Keratinocyte (primary cell): ENCODE data around the gene CASZ1. TPM values are rescaled to one million over a fixed set of nuclear protein-coding genes. Genes with fewer than 3 reads are reported as not detected.

Source experiments
- DNase-seq: peaks from one replicate; pipeline ENCODE4 v3.0.0-alpha.2; 2011; ENCODE audit warnings: low read depth, missing footprints, low spot score
- FAIRE-seq: peaks from 2 replicates; lab custom pipeline; 2011; peaks lifted over from hg19 to GRCh38; lab: Jason Lieb, UNC
- H2AFZ ChIP-seq: 2 replicates; pipeline ENCODE4 v1.6.0; 2012; ENCODE audit warnings: low read length, control low read depth, inconsistent platforms; ENCODE audit not compliant: control insufficient read depth
- H3K27ac ChIP-seq: 2 replicates; pipeline ENCODE4 v1.5.1; 2011; ENCODE audit warnings: low read length; ENCODE audit not compliant: control insufficient read depth, insufficient read depth
- H3K27me3 ChIP-seq: 3 replicates; pipeline ENCODE4 v1.6.0; 2011; ENCODE audit warnings: low read length; ENCODE audit not compliant: control insufficient read depth, insufficient read depth; ENCODE audit errors: extremely low read depth
- H3K36me3 ChIP-seq, 2 experiments: 2 replicates in 1 of 2; 3 replicates in 1 of 2; pipeline ENCODE4 v1.5.1; 2011; ENCODE audit warnings: low read length in 2 of 2, mild to moderate bottlenecking in 1 of 2; ENCODE audit not compliant: control insufficient read depth in 2 of 2, insufficient read depth in 2 of 2; ENCODE audit errors: extremely low read depth in 1 of 2
- H3K4me1 ChIP-seq: 3 replicates; pipeline ENCODE4 v1.5.1; 2011; ENCODE audit warnings: low read length; ENCODE audit not compliant: control insufficient read depth, insufficient read depth; ENCODE audit errors: extremely low read depth
- H3K4me2 ChIP-seq: 3 replicates; pipeline ENCODE4 v1.6.0; 2011; ENCODE audit warnings: low read depth, low read length; ENCODE audit not compliant: control insufficient read depth, insufficient read depth; ENCODE audit errors: extremely low read depth
- H3K4me3 ChIP-seq, 3 experiments: fragments of 200-600 bp in 1 of 3; sonication (generic) in 1 of 3; 2 replicates in 2 of 3; 3 replicates in 1 of 3; pipeline ENCODE4 v1.5.1; 2011 to 2016; ENCODE audit warnings: low read length in 3 of 3, mild to moderate bottlenecking in 3 of 3, control low read depth in 2 of 3, inconsistent platforms in 1 of 3, low read depth in 1 of 3, mixed read lengths in 1 of 3, mixed run types in 1 of 3, moderate library complexity in 1 of 3; ENCODE audit not compliant: control insufficient read depth in 2 of 3, insufficient read depth in 2 of 3; ENCODE audit errors: extremely low read depth in 1 of 3
- H3K79me2 ChIP-seq: 2 replicates; pipeline ENCODE4 v1.6.0; 2012; ENCODE audit warnings: low read length; ENCODE audit not compliant: control insufficient read depth, insufficient read depth
- H3K9ac ChIP-seq: 3 replicates; pipeline ENCODE4 v1.6.0; 2011; ENCODE audit warnings: low read length; ENCODE audit not compliant: control insufficient read depth, insufficient read depth; ENCODE audit errors: extremely low read depth
- H3K9me1 ChIP-seq: 3 replicates; pipeline ENCODE4 v1.6.0; 2011; ENCODE audit warnings: low read length; ENCODE audit not compliant: control insufficient read depth, insufficient read depth; ENCODE audit errors: extremely low read depth
- H3K9me3 ChIP-seq: 2 replicates; pipeline ENCODE4 v1.5.1; 2012; ENCODE audit warnings: low read depth, low read length; ENCODE audit not compliant: control insufficient read depth
- H4K20me1 ChIP-seq: 3 replicates; pipeline ENCODE4 v1.6.0; 2011; ENCODE audit warnings: low read length; ENCODE audit not compliant: control insufficient read depth, insufficient read depth; ENCODE audit errors: extremely low read depth
- CTCF ChIP-seq, 3 experiments: IDR thresholded peaks in 1 of 3; conservative IDR thresholded peaks in 1 of 3; optimal IDR thresholded peaks in 1 of 3; 2 replicates in 2 of 3; 3 replicates in 1 of 3; pipeline versions ENCODE3 to v1.5.1; 2011; ENCODE audit warnings: low read length in 3 of 3, mild to moderate bottlenecking in 3 of 3, moderate library complexity in 2 of 3, control low read depth in 1 of 3, inconsistent platforms in 1 of 3; ENCODE audit not compliant: insufficient read depth in 2 of 3; ENCODE audit errors: extremely low read depth in 1 of 3
- EZH2 ChIP-seq: IDR thresholded peaks from one replicate; pipeline ENCODE4 v1.6.1; 2012; ENCODE audit warnings: inconsistent platforms, mild to moderate bottlenecking, low read length, moderate library complexity
- dilution Hi-C: fragments of 300-500 bp; cut with MboI; formaldehyde crosslinking; loops from one replicate; pipeline ENCODE4 v1.7.0; 2020; ENCODE audit warnings: low sequenced_read_pairs; ENCODE audit not compliant: extremely low pct_ligation_motif_present
- polyA plus RNA-seq, 5 experiments: library from polyadenylated mRNA; depleted of rRNA in 3 of 5; stranded (reverse) in 3 of 5; stranded (forward) in 1 of 5; unstranded in 1 of 5; fragments of >200 nt; gene quantifications; 1 replicate in 1 of 5; 2 replicates in 3 of 5; 3 replicates in 1 of 5; pipeline versions ENCODE4 v1.2.1 to v1.2.3, GENCODE V29; 2011 to 2012; ENCODE audit warnings: missing spikeins in 2 of 5, low read depth in 1 of 5, low replicate concordance in 1 of 5

Gene CASZ1
- polyA plus RNA-seq, 1 donor (not counting 4 experiments of a cell fraction or from before 2014, with no cell fraction given): 2.8 TPM

GRCh38 chr1:10691740-10692125 lies 104.7 kb downstream of the CASZ1 start:
- no peak overlapping the region for H3K4me2 ChIP-seq
- no peaks in the 10 kb centered on the region for H3K9me3 ChIP-seq
- H3K4me1 ChIP-seq: peaks cover 12% of the 10 kb centered on the region
- no peak overlapping the region for H3K4me3 ChIP-seq
- no peak overlapping the region for H3K9ac ChIP-seq
- dilution Hi-C loops: no loop called here
- no peak for FAIRE-seq
- H4K20me1 ChIP-seq: no peaks in the 10 kb centered on the region
- no peak overlapping the region for H3K27ac ChIP-seq
- no peaks in the 10 kb centered on the region for H3K9me1 ChIP-seq
- H3K79me2 ChIP-seq: peaks cover 2% of the 10 kb centered on the region
- no peak overlapping the region for H2AFZ ChIP-seq
- no peaks in the 10 kb centered on the region for H3K27me3 ChIP-seq
- H3K36me3 ChIP-seq: peaks cover 0 to 7% of the 10 kb centered on the region in 2 experiments
- TF ChIP-seq CTCF (optimal IDR thresholded peaks at IDR 0.05 in 1 of 3, IDR thresholded peaks at IDR 0.05 in 1 of 3, conservative IDR thresholded peaks at IDR 0.05 in 1 of 3; ENCODE audit: extremely low read depth in 1 of 3, insufficient read depth in 2 of 3, low read length in 3 of 3) (no peak), EZH2 (no peak)
- no peak for DNase-seq

- FAIRE-seq (no peak), DNase-seq (no peak)
- H3K27me3 ChIP-seq: no peaks in the 10 kb centered on the region
- no peak overlapping the region for H2AFZ ChIP-seq
- no peaks in the 10 kb centered on the region for H3K9me1 ChIP-seq
- H4K20me1 ChIP-seq: no peaks in the 10 kb centered on the region
- H3K4me2 ChIP-seq: no peak overlapping the region
- dilution Hi-C loops: no loop called here
- TF ChIP-seq EZH2: no peak
- TF ChIP-seq CTCF (optimal IDR thresholded peaks at IDR 0.05 in 1 of 3, IDR thresholded peaks at IDR 0.05 in 1 of 3, conservative IDR thresholded peaks at IDR 0.05 in 1 of 3; ENCODE audit: extremely low read depth in 1 of 3, insufficient read depth in 2 of 3, low read length in 3 of 3): no peak
- peaks cover 14% of the 10 kb centered on the region for H3K4me1 ChIP-seq
- H3K36me3 ChIP-seq: peaks cover 0 to 7% of the 10 kb centered on the region in 2 experiments
- no peak overlapping the region for H3K27ac ChIP-seq
- H3K9ac ChIP-seq: no peak overlapping the region
- no peak overlapping the region for H3K4me3 ChIP-seq
- H3K79me2 ChIP-seq: peaks cover 2% of the 10 kb centered on the region
- no peaks in the 10 kb centered on the region for H3K9me3 ChIP-seq
Measured at GRCh38 chr1:10691075-10691739, 105.2 kb downstream of the CASZ1 start.
